ENCODE data around the gene PGS1.

PGS1 gene

GRCh38 chr17:78346605-78347250 lies 31.7 kb upstream of the PGS1 start:
- DNase-seq (ENCODE audit: low spot score), result no peak

DNA sequence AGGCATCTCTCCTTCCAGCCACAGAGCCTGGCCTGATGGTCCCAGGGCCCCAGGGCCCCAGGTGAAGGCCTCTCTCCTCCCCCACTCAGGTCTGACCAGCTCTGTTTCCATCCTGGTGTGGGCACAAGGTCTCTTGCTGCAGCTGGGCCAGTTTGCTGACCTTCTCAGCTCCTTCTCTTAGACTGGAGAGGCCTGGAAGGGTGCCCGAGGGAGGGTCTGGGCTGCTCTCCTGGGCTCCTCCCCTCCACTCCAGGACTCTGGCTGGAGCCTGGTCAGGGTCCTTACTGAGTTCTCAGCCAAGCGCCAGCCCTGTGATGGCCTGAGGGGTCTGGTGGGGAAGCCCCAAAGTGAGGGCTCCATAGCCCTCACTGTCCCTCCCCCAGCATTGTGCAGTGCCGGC lies 31.0 kb upstream of the PGS1 start:
- no peak for DNase-seq (ENCODE audit: low spot score)

DNA sequence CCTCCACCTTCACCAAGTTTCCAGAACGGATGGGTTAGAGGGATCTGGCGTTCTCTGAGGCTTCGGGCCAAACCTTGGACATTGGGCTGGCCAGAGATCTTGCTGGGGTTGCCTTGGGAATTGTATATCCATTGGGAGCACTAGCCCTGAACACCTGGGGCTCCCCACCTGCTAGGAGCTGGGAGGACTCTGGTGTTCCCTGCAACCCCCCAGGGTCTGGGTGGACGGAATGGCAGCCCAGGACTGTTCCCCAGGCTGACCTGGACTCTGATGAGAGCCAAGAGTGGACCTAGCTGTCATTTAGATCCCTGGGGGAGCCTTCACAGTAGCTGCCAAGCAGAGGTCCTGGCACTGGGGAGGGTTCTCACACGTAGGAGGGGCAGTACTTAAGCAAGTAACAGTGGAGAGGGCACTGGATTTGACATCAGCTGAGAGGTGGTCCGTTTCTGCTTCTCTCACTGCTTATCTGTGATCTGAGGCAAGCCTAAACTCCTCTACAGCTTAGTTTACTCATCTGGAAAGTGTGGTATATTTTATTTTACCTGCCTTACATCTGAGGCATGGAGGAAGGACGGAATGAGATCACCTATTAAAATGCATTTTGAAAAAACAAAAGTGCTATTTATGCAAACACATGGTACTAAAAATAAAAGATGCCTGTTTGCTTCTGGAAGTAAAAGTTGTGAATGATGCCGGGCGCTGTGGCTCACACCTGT lies 30.2 kb upstream of the PGS1 start:
- no peak for DNase-seq (ENCODE audit: low spot score)

- DNase-seq (ENCODE audit: low spot score), result peak; percentile 40
These were observed 28.4 kb upstream of the PGS1 start for GRCh38 chr17:78349891-78350642.

GRCh38 chr17:78351449-78352006 lies 26.9 kb upstream of the PGS1 start:
- DNase-seq (ENCODE audit: low spot score), result no peak

DNA sequence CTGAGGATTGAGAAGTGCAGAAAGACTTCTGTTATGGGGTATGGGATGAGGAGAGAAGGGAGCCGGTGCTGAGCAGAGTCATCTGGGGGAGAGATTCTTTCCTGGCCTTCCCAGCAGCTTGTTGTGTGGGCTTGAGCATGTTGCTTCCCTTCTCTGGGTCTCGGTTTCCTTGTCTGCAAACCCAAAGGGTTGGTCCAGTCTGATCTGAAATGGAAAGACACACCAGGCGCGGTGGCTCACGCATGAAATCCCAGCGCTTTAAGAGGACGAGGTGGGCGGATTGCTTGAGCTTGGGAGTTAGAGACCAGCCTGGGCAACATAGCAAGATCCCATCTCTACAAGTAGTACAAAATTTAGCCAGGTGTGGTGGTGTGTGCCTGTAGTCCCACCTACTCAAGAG lies 24.6 kb upstream of the PGS1 start:
- DNase-seq (ENCODE audit: low spot score), result no peak

GRCh38 chr17:78355045-78355641 lies 23.3 kb upstream of the PGS1 start:
- DNase-seq (ENCODE audit: low spot score), result peak; percentile 47

DNA sequence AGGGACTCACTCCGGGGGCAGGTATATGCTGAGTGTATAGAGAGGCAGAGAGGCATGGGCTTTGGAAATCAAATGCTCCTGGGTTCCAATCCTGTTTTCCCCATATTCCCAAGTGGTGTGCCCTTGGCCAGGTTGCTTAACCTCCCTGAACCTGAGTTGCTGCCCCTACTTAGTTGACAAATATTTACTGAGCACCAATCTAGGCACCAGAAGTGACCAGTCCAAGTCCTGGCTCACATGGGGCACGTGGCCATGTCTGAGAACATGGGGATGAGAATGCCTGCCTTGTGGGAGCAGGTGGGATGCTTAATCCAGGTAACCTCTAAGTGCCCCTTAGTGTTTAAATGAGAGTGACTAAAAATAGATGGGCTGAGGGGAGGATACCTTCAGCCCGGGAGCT lies 22.7 kb upstream of the PGS1 start:
- no peak for DNase-seq (ENCODE audit: low spot score)

DNA sequence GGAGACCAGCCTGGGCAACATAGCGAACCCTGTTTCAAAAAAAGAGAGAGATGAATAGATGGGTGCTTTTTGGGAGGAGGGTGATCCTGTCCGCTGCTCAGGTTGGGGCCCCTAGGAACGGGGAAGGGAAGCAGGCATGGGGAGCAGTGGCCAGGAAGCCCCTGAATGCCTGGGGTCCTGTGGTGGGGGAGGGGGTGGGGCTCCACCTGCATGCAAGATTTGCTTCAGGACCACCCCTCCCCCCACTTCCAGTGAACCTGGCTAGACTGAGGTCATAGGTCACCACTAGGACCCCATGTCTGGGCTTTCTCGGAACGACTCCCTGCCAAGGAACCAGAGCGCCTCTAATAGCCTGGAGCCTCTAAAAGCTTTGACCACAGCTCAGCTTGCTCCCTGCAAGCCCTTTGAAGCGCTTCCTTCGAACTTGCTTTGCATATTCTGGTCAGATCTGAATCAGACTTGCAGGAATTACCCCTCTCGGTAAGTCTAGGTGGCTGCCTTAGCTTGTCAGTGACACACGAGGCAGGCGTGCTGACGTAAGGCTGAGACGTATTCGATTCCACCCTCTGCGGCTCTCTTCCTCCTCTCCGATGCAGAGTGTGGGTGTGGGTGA lies 22.2 kb upstream of the PGS1 start:
- peak; percentile 98 for DNase-seq (ENCODE audit: low spot score)

- DNase-seq (ENCODE audit: low spot score), result no peak
These were observed 21.3 kb upstream of the PGS1 start for GRCh38 chr17:78357177-78357586.

DNA sequence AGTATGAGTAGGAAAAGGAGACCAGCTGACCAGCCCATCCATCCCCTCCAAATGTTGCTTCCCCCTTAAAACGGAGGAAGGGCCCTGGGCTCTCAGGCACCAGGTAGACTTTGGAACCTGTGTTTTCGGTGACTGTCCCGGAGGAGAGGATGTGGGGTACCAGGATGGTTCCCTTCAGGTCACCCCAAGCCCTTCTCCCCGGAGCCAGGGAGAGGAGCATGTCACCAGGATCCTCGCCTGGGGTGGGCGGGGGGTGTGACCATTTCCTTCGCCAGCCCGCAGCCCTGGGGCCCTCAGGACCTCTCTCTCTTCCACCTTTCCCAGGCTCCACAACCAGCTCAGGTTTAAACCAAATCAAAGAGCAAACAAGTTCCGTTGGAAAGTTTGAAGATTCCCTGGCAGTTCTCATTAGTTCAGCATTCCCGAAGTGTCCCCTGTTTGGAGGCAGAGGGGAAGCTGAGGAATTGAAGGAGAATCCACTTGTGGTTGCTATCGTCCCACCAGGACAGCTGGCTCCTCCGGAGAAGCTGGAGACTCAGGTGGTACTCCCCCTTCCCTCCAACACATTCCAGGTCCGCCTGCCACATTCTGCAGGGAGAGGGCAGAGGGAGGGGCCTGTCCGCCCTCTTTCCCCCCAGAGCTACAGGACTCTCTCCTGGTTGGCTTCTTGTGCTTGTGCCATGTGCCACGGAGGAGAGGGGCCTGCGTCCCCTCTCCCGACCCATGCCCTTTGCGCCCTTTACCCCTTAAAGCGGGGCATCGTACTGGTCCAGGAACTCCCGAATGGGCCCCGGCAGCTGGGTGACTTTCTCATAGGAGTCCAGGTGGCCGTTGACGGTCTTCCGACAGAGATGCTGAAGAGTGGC lies 20.5 kb upstream of the PGS1 start:
- DNase-seq (ENCODE audit: low spot score), result no peak

- no peak for DNase-seq (ENCODE audit: low spot score)
These were observed 19.7 kb upstream of the PGS1 start for GRCh38 chr17:78358538-78359320.

GRCh38 chr17:78359321-78359996 lies 19.0 kb upstream of the PGS1 start:
- DNase-seq (ENCODE audit: low spot score), result no peak

DNA sequence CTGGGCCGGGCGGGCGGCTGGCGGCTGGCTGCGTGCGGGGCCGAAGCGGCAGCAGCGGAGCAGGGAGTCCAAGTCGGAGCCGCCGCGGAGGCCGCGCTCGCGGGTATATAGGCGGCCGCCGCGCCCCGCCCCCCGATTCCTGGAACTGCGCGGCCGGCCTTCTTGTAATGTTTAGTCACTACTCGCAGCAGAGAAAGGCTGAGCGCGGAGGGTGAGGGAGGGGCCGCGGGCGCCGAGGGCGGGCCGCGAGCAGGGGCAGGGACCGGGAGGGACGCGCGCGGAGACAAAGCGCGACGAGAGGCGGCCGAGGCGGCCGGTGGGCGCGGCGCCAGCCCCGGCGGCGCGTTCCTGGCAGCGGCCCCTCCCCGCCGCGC lies 18.5 kb upstream of the PGS1 start, which contains the start of gene SOCS3:
Gene SOCS3, minus strand, starts transcription at position 81 of the 374 bp plus-strand sequence. CDS start 982 bp downstream, outside the sequence.
- peak; percentile 58 for DNase-seq (ENCODE audit: low spot score)

DNA sequence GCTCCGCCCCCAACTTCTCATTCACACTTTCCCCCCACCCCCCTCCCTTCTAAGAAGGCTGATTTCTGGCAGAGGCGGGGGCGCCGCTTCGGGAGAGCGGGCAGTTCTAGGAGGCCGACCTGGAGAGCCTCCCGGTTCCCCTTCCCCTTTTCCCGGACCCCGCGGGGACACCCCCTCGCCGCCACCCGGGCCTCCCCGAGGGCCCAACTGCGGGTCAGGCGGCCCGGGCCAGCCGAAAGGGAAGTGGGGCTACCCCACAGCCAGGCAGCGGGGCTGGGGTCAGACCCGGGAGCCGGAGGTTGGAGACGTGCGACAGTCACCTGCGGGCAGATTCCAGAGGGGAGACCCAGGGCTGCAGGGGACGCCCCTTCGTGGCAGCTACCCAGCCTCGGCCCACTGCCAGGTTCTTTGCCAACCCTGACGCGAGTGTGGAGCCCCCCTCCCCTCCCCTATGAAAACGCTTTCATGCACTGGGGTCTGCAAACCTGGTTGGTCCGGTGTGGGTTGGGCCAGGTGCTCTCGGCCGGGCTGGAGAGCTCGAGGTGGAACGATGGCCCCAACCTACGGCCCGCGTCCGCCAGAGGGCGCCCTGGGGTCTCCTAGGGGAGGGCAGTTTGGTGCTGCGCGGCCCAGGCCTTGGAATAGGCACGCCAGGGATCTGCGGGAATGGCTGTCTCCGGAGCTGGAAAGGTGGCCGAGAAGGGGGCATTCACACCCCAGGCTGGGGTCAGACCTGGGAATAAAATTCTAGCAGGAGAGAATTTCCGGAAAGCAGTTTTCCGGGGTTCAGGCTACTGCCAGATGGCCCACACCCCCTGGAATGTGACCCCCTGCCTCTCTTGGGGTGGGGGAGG lies 17.9 kb upstream of the PGS1 start:
- DNase-seq (ENCODE audit: low spot score), result peak; percentile 85

GRCh38 chr17:78361225-78361701 lies 17.2 kb upstream of the PGS1 start:
- no peak for DNase-seq (ENCODE audit: low spot score)

DNA sequence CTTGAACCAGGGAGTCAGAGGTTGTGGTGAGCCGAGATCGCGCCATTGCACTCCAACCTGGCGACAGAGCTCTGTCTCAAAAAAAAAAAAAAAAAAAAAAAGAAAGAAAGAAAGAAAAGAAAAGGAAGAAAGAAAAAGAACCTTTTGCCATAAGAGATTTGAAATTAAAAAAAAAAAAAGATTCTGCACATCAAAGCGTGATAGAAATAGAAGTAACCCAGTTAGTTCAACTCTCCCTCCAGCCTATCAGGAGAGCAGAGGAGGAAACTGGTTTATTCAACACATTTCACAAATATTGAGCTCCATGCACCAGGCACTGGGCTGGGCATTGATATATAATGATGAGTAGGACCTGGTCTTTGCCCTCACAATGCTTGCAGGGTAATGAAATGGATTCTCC lies 16.2 kb upstream of the PGS1 start:
- DNase-seq (ENCODE audit: low spot score), result no peak

GRCh38 chr17:78362671-78363070 lies 15.8 kb upstream of the PGS1 start:
- DNase-seq (ENCODE audit: low spot score), result no peak
